Prostate gland (tissue), 2 donors: ENCODE measurements around the gene SPATA3.

Experiments
- POLR2AphosphoS5 ChIP-seq: sonication (generic); formaldehyde crosslinking; IDR thresholded peaks from one replicate; pipeline ENCODE4 v1.6.1; 2017; ENCODE audit warnings: antibody characterized with exemption
- TF ChIP-seq, protein P1 (sequence below), 4 experiments: fragments of 200-600 bp in 2 of 4; fragments of 450-650 bp in 2 of 4; sonication (generic) in 2 of 4; IDR thresholded peaks; 1 replicate in 3 of 4; 2 replicates in 1 of 4; pipeline ENCODE4 v1.5.1; 2016 to 2019; ENCODE audit warnings: antibody characterized with exemption in 4 of 4, mild to moderate bottlenecking in 2 of 4, moderate library complexity in 2 of 4

DNA sequence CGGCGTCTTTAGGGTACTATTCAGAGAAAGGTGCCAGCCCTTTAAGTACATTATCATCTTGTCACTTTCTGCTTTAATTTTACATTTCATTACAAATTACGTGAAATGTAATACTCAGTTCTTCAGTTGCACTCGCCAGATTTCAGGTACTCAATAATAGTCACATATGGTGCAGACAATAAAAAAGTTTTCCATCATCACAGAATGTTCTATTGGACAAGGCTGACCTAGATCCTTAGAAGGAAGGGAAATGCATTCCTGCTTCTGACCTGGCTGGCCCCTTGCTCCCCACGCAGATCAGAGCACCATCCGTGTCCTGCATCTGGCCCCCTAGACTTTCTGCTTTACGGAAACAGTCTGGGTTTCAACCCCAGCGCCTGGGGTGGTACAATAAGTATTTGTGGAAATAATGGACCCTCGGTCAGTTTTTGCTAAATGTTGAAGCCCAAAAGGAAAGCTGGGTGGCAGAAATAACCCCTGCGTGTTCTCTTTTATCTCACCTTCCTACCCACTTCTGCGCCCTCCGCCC is 40.7 kb downstream of the SPATA3 start:
- TF ChIP-seq, protein P1, sequence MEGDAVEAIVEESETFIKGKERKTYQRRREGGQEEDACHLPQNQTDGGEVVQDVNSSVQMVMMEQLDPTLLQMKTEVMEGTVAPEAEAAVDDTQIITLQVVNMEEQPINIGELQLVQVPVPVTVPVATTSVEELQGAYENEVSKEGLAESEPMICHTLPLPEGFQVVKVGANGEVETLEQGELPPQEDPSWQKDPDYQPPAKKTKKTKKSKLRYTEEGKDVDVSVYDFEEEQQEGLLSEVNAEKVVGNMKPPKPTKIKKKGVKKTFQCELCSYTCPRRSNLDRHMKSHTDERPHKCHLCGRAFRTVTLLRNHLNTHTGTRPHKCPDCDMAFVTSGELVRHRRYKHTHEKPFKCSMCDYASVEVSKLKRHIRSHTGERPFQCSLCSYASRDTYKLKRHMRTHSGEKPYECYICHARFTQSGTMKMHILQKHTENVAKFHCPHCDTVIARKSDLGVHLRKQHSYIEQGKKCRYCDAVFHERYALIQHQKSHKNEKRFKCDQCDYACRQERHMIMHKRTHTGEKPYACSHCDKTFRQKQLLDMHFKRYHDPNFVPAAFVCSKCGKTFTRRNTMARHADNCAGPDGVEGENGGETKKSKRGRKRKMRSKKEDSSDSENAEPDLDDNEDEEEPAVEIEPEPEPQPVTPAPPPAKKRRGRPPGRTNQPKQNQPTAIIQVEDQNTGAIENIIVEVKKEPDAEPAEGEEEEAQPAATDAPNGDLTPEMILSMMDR (IDR thresholded peaks at IDR 0.05), result no peak
- TF ChIP-seq POLR2AphosphoS5, result no peak
